H4 (cell line): Measurements from ENCODE around the gene ACADVL. TPM values are rescaled to one million over a fixed set of nuclear protein-coding genes. Genes with fewer than 3 reads are reported as not detected.
A peak's percentile ranks its signal among the peaks of the same experiment; 100 is the strongest.
"Not testable (repeated sequence)": the region's sequence is repeated elsewhere in the genome, so short reads cannot be mapped to it uniquely, and the experiment has no call there.

Experiments
- DNase-seq: peaks from one replicate; pipeline ENCODE4 v3.0.0-alpha.2; 2015; ENCODE audit warnings: low spot score
- total RNA-seq: library from RNA; depleted of rRNA; stranded (reverse); fragments of >200 nt; shearing (Covaris generic); gene quantifications from 2 replicates; pipeline ENCODE4 v1.2.3, GENCODE V29; 2014

The ACADVL gene
- total RNA-seq, 1 experiment from 2014 or later = 118 TPM

DNA sequence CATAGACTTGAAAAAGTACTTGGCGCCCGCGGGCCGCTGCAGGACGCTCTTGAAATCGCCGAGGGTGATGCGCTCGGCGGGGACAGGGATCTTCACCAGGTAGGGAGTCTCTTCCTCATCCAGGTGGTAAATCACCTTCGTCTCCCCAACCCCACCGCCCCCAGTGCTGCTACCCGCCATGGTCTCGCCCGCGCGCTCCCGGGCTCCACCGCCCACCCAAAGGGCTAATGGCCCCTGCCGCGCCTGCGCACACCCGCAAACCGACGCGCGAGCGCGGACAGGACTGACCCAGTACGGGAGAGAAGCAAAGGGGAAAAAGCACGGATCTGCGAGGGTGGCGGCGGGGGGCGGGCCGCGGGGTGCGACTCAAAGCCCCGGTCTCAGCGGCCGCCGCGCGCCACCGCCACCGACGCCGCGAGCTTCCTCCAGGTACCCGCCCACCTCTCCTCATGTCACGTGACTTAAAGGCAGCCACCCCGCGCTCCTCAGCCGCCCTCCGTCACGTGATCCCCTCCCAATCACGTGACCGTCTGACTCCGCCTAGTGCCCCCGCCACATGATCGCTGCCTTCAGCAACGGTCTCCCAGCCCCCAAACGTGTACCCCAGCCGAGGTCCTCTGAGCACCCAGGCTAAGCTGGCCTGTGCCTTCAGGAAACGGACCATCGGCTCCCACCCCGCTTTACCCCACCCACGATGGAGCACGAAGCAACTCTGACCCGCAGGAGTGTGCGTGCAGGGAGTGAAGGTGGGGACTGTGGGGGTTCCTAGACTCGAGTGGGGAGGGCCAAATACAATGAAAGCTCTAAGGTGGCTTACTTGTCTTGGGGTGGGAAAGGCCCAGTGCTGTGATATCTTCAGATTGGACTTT, 14.6 kb downstream of the ACADVL start, which contains the start of gene DVL2:
Gene DVL2, minus strand, starts transcription at position 435 of the 869 bp plus-strand sequence. Its CDS starts 255 bp downstream, at position 180.
- peak; percentile 92 for DNase-seq

DNA sequence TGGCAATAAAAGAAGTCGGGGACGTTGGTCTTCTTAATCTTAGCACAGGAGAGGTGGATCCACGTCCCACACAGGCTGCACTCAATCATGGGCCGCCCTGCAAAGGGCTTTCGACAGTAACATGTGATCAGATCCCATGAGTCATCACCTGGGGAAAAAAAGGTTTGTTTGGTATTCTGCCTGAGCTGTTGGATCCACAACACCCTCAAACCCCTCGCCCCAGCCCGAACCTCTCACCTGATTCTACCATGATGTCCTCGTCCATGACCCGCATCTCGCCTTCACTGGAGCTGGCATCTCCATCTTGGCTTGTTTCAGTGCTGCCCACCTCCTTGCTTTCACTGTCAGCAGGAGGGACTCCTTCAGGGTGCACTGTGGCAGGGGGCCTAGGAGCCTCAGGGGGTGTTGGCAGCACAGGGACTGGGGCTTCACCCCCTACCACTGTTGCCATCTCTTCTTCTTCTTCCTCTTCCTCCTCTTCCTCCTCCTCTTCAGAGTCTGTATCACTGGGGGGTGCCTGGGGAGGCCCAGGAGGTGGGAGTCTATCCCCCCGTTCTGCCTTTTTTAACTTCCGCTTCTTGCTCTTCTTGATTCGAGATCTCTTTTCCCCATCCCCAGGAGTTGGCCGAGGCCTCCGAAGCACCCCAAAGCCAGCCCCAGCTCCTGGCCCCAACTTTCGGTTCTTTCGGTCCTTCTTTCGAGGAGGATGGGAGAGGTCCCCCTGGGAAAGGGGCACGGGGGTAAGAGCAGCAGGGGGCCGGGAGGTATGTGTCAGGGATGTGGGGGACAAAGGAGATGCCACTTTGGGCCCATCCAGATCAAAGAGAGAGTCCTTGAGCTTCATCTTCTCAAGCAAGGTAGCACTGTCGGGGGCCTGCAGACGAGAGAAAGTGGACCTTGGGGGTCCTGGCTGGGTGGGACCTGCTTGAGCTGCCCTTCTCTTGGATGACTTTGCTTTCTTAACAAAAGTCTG, 16.2 kb downstream of the ACADVL start:
- DNase-seq = no peak

DNA sequence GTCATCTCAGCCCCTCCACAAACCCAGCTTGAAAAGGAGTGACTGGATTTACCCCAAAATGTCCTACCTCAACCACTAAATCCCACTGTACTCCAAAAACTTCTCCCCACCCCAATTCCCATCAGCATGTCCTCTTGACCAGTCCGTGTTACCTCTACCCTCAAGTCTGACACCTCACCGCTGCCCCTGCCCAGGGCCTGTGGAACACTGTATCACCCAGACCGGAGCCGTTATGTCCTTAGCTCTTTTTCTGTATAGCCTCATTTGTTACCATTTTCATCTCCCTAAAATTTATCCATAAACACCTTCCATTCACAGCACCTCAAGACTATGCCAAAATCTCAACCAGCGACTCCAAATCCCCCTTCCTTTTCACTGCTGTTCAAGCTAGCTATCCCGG, 17.1 kb downstream of the ACADVL start:
- DNase-seq = no peak

DNA sequence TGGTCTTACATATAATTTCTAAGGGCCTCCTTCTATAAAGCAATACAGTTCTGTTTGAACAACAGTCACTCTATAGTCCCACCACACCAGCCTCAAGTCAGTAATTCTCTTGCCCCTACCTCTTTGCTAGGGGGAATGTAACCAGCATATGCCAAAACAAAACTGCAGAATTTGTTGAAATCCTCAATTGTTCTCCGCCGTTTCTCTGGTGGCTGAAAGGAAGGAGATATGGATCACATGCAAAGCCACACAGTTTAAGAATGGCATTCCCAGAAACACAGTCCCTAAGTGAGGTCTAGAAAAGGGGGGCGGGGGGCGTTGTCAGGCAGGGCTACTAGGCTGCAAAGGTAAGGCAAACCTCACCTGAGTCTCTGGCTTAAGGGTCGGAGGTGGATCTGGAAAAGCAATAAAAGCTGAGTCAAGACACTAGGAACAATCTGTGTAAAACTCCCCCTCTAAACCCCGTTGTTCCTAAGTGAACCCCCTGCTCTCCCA, 17.6 kb downstream of the ACADVL start:
- DNase-seq = no peak

DNA sequence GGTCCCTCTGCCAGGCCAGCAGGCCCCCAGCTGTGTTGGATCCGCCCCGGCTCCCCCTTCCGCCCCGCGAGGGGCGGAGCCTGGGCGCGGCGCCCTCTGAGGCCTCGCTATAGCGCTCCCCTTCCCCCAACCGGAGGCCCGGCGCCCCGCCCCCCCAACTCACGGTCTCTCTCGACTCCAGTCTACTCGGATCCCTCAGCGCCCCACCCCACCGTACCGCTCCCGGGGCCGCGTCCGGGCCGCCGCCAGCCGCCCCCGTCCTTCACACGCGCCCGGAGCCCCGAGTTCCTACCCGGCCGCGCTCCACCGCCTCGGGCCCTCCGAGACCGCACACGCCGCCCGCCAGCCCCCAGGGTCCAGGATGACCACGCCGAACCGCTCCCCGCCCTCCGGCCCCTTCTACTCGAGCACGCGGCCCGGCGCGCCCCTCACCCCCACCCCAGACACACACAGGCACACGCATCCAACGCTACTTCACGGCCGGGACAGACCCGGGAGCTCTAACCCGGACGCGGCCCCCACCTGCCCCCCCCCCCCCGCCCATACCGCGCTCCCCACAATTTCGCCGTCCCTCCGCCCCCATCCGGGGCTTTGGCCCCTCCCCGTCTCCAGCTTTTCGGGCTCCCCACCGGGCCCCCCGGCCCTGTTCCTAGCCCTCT, 18.2 kb downstream of the ACADVL start:
- no peak for DNase-seq

DNA sequence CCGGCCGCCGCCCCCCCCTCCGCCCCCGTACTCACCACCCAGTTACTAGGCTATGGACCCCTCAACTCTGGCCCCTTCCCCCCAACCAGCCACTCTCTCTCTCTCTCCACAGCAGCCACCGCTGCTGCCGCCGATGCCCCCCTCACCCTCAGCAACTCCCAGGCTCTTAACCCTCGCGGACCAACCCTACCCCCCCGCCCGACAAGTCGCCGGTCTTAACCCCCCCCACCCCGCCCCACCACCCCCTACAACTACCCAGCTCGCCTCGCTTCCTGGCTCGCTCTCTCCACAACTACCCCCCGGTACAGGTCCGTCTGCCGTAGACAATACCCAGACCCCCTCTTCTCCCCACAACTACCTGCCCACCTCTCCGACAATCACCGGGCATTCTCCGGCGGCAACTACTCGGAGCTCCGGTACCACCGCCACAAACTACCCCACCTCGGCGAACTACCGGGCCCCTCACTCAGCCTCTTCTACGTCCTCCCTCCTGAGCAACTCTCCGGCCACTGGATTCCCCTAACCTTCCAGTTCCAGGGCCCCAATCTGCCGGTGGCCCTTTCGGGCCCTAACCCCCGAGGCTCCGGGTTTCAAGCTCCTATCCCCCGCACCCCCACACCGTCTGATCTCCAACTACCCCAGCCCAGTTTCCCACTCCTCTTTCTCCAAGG, 18.8 kb downstream of the ACADVL start:
- DNase-seq = no peak

DNA sequence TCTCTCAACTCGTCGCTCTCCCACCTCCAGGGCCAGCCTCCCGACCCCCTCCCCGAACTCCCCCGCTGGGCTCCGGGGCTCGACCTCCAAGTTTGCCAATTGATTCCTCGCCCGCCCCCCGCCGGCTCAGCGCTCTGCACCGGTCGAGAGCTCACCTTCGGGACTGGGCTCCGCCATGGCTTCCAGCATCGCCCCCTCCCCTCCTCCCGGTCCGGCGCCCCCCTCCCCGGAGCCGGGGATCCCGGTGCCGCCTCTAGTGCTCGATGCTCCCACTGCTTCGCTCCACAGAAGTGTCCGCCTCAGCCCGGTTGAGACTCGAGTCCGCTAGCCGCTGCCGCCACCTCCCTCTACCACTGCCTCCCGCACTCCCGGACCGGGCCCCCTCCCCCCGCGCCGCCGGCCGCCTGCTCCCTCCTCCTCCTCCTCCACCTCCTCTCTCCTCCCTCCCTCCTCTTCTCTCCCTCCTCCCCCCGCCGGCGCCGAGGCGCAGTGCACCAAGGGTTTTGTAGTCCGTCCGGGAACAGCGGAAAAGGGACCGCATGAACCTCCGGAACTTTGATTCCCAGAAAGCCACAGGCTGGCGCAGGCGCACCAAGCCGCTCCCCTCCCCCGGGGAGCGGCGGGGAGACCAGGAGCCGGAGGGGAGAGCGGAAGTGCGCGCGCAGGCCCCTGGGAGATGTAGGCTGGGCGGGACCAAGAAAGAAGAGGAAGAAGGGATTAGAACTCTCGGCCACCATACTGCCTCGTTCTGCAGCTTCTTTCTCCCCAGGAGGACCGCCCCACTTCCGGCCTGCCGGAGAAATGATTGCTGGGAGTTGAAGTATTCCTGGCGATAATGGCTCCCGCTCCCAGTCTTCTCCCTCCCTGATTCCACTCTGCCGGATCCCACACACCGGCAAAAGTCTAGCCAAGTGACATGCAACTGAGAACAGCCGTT, 19.6 kb downstream of the ACADVL start, which contains the start of gene PHF23:
Gene PHF23, minus strand, starts transcription at position 367 of the 937 bp plus-strand sequence. Its CDS starts 178 bp downstream, at position 189.
- peak; percentile 96 for DNase-seq

DNA sequence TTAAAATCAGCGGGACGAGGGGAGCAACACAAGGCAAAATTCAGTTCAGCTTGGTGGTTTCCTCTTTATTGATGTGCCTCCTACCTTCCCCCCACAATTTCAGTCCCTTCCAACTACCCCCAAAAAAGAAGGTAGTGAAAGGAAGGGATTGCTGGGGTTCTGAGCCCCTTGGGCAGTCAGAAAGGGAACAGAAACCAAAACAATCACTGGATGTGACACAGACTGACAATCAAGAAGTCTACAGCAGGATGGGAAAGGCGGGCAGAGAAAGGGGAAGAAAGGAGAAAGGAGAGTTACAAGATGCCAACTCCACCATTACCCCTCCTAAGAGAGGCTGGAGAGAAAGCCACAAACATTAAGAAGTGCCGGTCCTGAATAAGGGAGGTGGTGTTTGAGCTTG, 20.6 kb downstream of the ACADVL start:
- DNase-seq = no peak

DNA sequence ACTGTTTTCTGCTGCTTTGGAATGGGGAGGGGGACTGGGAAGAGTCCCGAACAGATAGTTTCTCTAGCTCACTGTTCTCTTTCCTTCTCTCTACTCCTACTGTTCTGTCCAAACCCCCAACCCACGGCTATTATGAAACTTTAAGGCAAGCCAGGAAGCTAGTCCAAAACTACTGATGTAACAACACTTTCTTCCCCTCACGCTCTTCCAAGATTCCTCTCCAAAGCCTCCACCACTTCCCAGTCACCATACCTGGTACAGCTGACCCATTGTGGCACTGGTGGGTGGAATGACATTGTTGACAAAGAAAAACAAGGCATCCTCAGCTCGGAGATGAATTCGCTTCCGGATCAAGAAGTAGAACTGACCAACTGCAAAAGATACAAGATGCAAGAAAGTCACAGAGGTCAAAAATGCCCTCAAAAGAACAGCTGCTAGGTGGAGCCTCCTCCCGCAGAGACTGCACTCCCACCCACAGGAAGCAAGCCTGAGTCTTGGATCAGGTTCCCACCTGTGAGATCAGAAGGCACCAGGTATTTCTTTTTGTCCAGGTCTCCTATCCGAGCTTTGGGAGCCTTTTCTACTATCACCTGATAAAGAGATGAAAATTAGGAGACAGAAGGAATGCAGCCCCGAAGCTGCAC, 21.5 kb downstream of the ACADVL start:
- DNase-seq = no peak

DNA sequence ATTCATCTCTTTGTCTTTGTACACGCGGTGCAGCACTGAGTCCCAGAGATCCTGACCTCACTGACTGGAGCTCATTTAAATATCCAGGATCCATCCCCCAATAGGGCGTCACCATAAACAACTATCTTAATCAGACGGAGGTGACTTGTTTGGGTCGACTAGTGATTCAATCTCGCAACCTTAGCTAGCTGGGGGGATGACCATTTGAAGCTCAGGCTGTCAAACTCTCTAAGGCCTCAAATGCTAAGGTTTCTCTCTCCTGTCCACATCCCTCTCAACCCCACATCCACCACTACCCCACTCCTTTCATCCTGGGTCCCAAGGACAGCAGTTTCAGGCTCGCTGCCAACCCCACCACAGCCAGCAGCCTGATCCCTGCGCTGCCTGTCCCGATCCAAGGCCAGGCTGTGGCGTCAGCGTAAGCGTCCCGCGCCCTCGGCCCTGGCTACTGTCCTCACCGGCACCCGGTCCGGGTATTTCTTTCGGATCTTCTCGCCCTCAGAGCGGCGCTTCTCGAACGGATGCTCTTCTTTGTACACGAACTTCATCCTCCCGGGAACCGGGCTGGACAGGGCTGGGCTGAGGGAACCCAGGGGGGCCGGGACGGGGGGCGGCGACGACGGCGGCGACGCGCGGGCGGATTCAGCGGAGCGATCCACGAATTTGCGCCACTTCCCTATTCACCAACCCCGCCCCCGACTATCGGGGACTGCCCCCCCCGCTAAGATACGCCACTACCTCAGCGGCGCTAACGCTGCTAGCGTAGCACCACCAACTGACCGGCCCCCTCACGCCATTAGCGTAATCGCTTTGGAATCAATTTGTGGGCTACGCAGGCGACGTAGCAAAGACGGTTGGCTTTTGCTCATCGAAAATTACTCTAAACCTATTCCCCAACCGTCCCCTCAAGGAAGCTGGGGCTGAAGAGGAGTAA, 22.3 kb downstream of the ACADVL start, which contains the start of gene GABARAP:
Gene GABARAP, minus strand, starts transcription at position 667 of the 934 bp plus-strand sequence. Its CDS starts 119 bp downstream, at position 548.
- peak; percentile 82 for DNase-seq

DNA sequence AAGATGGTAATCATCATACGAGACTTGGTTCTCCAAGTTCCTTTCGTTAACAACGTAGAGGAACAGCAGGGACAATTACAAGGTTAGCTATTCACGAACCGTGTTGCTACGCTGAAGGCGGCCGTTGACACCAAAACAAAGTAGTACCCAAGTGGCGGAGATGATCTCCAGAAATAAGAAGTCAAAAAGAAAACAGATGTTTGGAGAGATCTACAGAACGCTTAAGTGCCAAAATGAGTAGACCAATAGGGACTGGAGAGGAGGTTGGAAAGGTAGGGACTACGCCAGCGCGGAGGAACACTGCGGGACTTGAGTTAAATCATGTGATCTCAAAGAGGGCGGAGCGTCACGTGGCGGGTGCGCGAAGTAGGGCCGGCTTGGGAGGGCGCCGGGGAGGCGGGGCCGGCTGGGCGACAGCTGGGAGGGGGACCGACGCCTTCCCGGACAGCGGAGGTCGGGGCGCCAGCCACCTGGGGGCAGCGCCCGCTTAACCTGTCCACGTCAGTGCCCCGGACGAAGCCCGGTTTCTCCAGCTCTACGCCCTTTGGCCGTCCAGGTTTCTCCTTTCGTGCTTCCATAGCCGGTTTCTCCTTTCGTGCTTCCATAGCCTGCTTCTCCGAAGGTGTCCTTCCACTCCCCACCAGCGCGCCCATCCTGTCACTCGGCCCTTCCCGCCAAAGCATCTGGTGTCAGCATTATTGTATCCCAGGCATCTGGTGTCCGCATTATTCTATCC, 23.1 kb downstream of the ACADVL start:
- peak; percentile 85 for DNase-seq

DNA sequence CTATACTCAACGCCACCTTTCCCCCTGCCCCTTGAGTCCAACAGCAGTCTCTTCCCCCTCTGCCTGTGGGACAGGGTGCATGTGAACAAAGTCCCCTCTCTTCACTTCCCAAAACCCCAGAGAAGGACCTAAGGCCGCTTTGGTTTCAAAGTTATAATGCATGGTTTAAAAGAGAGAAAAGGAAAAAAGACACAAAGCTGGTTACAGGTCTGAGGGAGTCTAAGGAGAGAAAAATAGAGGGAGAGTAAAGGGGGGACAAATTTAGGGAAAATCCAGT, 23.7 kb downstream of the ACADVL start:
- no peak for DNase-seq

DNA sequence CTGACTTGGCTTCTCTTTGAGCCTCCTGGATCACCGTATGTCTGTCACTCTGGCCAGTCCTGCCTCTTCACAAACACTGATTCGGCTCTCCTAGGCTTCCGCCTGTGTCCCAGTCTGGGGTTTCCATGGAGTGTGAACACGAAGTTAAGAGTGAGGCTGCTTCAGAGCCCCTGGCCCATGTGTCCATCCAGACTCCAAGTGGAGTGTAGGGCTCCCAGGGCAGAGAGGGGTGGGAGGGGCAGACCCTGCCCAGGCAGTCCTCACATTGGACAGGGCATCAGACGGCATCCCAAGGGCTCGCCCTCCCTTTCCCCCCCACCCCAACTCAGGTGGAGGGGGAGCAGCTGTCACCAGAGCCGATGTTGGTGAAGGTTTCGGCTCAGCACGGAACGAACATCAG, 24.1 kb downstream of the ACADVL start:
- not testable (repeated sequence) for DNase-seq

DNA sequence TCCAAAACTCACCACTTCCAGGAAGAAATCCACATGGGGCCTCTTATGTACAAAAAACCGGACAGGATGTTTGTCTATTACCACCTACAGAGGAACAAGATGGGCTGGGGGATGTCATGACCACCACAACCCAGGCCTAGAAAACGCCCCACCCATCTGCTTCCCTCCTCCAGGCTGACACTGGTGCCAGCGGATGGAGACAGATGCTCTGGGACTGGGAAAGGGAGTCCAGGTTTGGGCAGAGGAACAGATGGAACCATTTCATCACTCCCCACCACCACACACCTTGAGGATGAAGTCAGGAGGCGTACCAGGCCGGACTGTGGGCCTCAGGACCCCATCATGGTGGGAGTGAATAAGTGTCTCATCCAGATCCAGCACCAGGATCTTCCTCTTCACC, 27.0 kb downstream of the ACADVL start:
- DNase-seq = no peak

DNA sequence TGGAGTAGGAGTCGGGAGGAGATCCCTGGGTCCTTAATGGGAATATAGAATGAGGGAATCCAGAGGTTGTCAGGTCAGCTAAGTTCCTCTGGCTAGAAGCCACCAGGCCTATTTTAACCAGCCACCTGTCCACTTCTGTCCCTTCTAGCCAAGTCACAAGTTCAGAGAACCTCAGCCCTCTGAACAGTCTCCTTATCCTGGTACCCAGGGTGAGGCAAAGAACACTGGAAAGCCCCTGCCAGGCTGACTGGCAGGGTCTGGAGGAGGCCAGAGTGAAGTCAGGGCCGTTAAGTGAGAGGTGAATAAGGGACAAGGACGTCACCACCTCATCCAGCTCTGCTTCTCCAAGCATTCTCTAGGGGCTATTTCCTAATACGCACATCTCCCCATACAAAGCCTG, 29.1 kb downstream of the ACADVL start:
- DNase-seq = no peak

DNA sequence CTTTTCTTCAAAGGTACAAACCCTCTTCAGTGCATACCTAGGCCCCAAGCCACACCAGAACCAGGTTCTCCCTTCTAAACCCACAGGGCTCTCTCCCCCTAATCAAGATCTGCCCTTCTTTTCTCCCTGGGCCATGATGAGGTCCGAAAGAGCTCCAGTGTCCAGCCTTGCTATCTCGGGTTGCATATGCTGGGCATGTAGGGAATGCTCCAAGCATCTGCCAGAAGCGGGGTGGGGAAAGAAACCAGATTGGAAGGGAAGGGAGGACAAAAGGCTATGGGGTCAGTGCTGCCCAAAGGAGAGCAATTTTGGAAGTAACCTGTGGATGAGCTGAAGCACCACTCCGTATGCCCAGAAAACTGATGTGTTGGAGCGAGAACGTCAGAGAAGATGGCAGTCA, 29.5 kb downstream of the ACADVL start:
- DNase-seq = no peak

DNA sequence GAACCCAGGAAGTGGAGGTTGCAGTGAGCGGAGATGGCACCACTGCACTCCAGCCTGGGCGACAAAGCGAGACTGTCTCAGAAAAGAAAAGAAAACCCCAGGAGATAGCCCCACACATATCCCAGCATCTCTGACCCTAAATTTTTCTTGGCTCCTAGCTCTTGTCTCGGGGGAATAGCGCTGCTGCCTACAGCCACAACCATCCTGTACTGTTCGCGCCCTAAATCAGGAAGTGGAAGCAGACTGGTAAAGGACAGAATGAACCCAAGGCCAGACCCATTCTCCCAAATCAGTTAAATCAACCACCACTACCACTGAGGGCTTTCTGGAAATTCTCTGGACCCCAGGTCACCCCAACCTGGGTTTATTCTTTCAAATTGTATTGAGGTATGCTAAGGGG, 30.1 kb downstream of the ACADVL start:
- DNase-seq = no peak
